Peyer's patch (tissue), 4 donors: Measurements from ENCODE around the gene ADD2.

Source experiments
- CTCF ChIP-seq, 6 experiments: fragments of 450-650 bp in 4 of 6; fragments of 200-600 bp in 2 of 6; sonication (generic) in 1 of 6; IDR thresholded peaks; one replicate each; pipeline ENCODE4 v1.5.1; 2017 to 2019; ENCODE audit warnings: antibody characterized with exemption in 6 of 6, mild to moderate bottlenecking in 3 of 6, moderate library complexity in 1 of 6
- POLR2A ChIP-seq, 2 donors: fragments of 450-650 bp; IDR thresholded peaks; one replicate each; pipeline ENCODE4 v1.5.1; 2017; ENCODE audit warnings: antibody characterized with exemption in 2 of 2, mild to moderate bottlenecking in 2 of 2, moderate library complexity in 2 of 2

GRCh38 chr2:70724366-70724765, 43.6 kb downstream of the ADD2 start:
- no peak for TF ChIP-seq CTCF (IDR thresholded peaks at IDR 0.05)
- TF ChIP-seq POLR2A (IDR thresholded peaks at IDR 0.05) = no peak
